ENCODE measurements around the gene NFIX. TPM values are rescaled to one million over a fixed set of nuclear protein-coding genes. Genes with fewer than 3 reads are reported as not detected.
A peak's percentile ranks its signal among the peaks of the same experiment; 100 is the strongest.

Gene NFIX
- total and polyA plus RNA-seq, 2 of the 13 experiments (the other 11 are each of a cell fraction or from before 2014, with no cell fraction given) = 3.4 to 5.4 TPM

GRCh38 chr19:13055213-13056051, 60.2 kb downstream of the NFIX start (continued):
- TF ChIP-seq HMGXB4 (CRISPR knock-in tag; IDR thresholded peaks at IDR 0.05; ENCODE audit: borderline replicate concordance in 1 of 2, low read depth in 1 of 2) = no peak
- TF ChIP-seq ATF2 (CRISPR knock-in tag; IDR thresholded peaks at IDR 0.05) = peak; percentile 56; the same call in 1 of the 2 replicates
- TF ChIP-seq FOXM1 (CRISPR knock-in tag; IDR thresholded peaks at IDR 0.05) = no peak
- TF ChIP-seq ZNF740 (CRISPR knock-in tag; IDR thresholded peaks at IDR 0.05) = peak; percentile 37; the same call in 1 of the 2 replicates
- peak; percentile 34; the same call in 1 of the 2 replicates for TF ChIP-seq THRA (CRISPR knock-in tag; IDR thresholded peaks at IDR 0.05; ENCODE audit: borderline replicate concordance)
